ENCODE measurements around the gene MGRN1. TPM values are rescaled to one million over a fixed set of nuclear protein-coding genes. Genes with fewer than 3 reads are reported as not detected.

The MGRN1 gene
- total RNA-seq, 5 donors from 2014 or later (not counting 1 experiment from before 2014, with no cell fraction given), result 63.1 to 76.8 (median 72.2) TPM

- Mint-ChIP-seq H3K36me3 (peaks cover 7% of the 10 kb centered on the region), H3K27me3 (no peaks in the 10 kb centered on the region), H3K9me3 (no peaks in the 10 kb centered on the region), H3K4me1 (peaks cover 51 to 67% (median 65%) of the 10 kb centered on the region in 3 donors), H3K27ac (peak overlapping the region; percentile 95 to 98), H3K4me3 (peak overlapping the region; percentile 50 to 72 (median 62))
- H3K9me3 ChIP-seq, result no peaks in the 10 kb centered on the region
- H3K4me1 ChIP-seq (ENCODE audit: control insufficient read depth in 1 of 2, extremely low read depth in 1 of 2, insufficient read depth in 2 of 2, low read length in 2 of 2), result peaks cover 24 to 72% of the 10 kb centered on the region in 2 experiments
- peak in 34 of 35 experiments; percentile 36 to 75 (median 56) for DNase-seq
- CTCF ChIA-PET, result no interaction called here
- peak overlapping the region; percentile 82 for H3K27ac ChIP-seq (ENCODE audit: low read length)
- H3K36me3 ChIP-seq (ENCODE audit: control insufficient read depth in 2 of 2, extremely low read depth in 1 of 2, insufficient read depth in 1 of 2, low read length in 1 of 2), result peaks cover 2 to 34% of the 10 kb centered on the region in 2 donors
- WGBS (ENCODE audit: insufficient coverage), result 19% methylated on average over 14 of the region's 26 CpGs
- peak; percentile 70 to 86 (median 84) for ATAC-seq (replicated peaks in 1 of 4)
- POLR2A ChIA-PET, result interaction anchor here in 1 of 2 donors (0.5 kb wide), 1 partner anchor 146 kb away, joined by 10 read pairs; no protein-coding TSS in a partner anchor
- H3K27me3 ChIP-seq (replicated peaks in 1 of 2; ENCODE audit: control insufficient read depth in 2 of 2, extremely low read depth in 1 of 2, insufficient read depth in 2 of 2, low read length in 1 of 2), result no peaks in the 10 kb centered on the region
- H3K4me3 ChIP-seq (ENCODE audit: control insufficient read depth in 1 of 2, extremely low read depth in 1 of 2, low read length in 1 of 2), result peak overlapping the region in 1 of 2 donors; percentile 28
Measured at GRCh38 chr16:4664538-4665418, 40.2 kb downstream of the MGRN1 start.

GRCh38 chr16:4666537-4667202 is 42.0 kb downstream of the MGRN1 start:
- Histone ChIP-seq H3K4me3 (ENCODE audit: control insufficient read depth in 1 of 2, extremely low read depth in 1 of 2, low read length in 1 of 2) (no peak overlapping the region), H3K36me3 (ENCODE audit: control insufficient read depth in 2 of 2, extremely low read depth in 1 of 2, insufficient read depth in 1 of 2, low read length in 1 of 2) (peaks cover 2 to 52% of the 10 kb centered on the region in 2 donors), H3K4me1 (ENCODE audit: control insufficient read depth in 1 of 2, extremely low read depth in 1 of 2, insufficient read depth in 2 of 2, low read length in 2 of 2) (peaks cover 19 to 53% of the 10 kb centered on the region in 2 experiments), H3K9me3 (no peaks in the 10 kb centered on the region), H3K27ac (ENCODE audit: low read length) (no peak overlapping the region), H3K27me3 (replicated peaks in 1 of 2; ENCODE audit: control insufficient read depth in 2 of 2, extremely low read depth in 1 of 2, insufficient read depth in 2 of 2, low read length in 1 of 2) (no peaks in the 10 kb centered on the region)
- POLR2A ChIA-PET, result no interaction called here
- 96% methylated on average over 17 of the region's 20 CpGs for WGBS (ENCODE audit: insufficient coverage)
- no peak for ATAC-seq (replicated peaks in 1 of 4)
- CTCF ChIA-PET, result no interaction called here
- Mint-ChIP-seq H3K4me1 (peaks cover 34 to 48% (median 46%) of the 10 kb centered on the region in 3 donors), H3K4me3 (no peak overlapping the region), H3K27me3 (no peaks in the 10 kb centered on the region), H3K9me3 (no peaks in the 10 kb centered on the region), H3K27ac (peak overlapping the region in 1 of 2 donors; percentile 98), H3K36me3 (peaks cover 7% of the 10 kb centered on the region)
- no peak for DNase-seq

DNA sequence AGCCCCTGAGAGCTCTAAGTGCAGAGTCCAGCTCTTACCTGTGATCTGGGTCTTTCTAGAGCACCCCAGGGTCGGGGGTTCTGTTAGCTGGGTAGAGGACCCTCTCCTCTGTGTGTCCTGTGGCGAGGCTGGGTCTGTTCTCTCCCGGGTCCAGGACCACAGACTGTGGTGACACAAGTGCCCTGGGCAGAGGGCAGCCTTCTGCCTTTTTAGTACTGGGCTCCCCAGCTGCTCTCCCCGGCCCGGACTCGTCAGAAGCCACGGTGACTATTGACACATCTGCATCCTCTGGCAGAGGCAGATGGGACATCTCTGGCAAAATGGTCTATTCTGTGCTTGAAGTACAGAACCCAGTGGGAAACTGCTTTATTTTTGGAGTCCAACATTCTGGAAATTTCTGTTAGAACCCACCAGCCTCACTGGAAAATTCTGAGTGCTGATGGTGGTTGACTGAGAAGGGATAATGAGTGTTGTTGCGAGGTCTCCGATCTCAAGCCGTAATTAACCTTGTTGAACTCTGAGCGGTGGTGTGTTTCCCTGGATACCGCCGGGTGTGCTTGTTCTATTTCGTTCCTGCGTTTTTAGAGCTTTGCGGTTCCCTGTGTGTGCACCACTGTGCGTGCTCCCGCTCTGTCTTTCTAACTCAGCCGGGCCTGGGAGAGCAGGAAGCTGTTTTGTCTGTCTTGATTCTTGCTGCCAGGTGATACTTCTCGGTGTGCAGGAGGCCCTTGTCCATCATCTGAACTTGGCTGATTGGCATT is 42.8 kb downstream of the MGRN1 start:
- DNase-seq, result no peak
- Histone ChIP-seq H3K27me3 (replicated peaks in 1 of 2; ENCODE audit: control insufficient read depth in 2 of 2, extremely low read depth in 1 of 2, insufficient read depth in 2 of 2, low read length in 1 of 2) (no peaks in the 10 kb centered on the region), H3K36me3 (ENCODE audit: control insufficient read depth in 2 of 2, extremely low read depth in 1 of 2, insufficient read depth in 1 of 2, low read length in 1 of 2) (peaks cover 6 to 55% of the 10 kb centered on the region in 2 donors), H3K27ac (ENCODE audit: low read length) (no peak overlapping the region), H3K4me1 (ENCODE audit: control insufficient read depth in 1 of 2, extremely low read depth in 1 of 2, insufficient read depth in 2 of 2, low read length in 2 of 2) (peaks cover 19 to 45% of the 10 kb centered on the region in 2 experiments), H3K9me3 (no peaks in the 10 kb centered on the region), H3K4me3 (ENCODE audit: control insufficient read depth in 1 of 2, extremely low read depth in 1 of 2, low read length in 1 of 2) (no peak overlapping the region)
- Mint-ChIP-seq H3K4me3 (no peak overlapping the region), H3K27ac (peak overlapping the region in 1 of 2 donors; percentile 39), H3K27me3 (no peaks in the 10 kb centered on the region), H3K36me3 (peaks cover 7% of the 10 kb centered on the region), H3K4me1 (peaks cover 27 to 42% (median 39%) of the 10 kb centered on the region in 3 donors), H3K9me3 (no peaks in the 10 kb centered on the region)
- no peak for ATAC-seq (replicated peaks in 1 of 4)
- ChIA-PET POLR2A (interaction anchor here in 1 of 2 donors (0.6 kb wide), 1 partner anchor 19 kb away, joined by 4 read pairs; no protein-coding TSS in a partner anchor), CTCF (interaction anchor here in 1 of 2 donors (0.7 to 0.9 kb wide), 2 partner anchors 16 to 41 kb away, joined by 3 to 4 read pairs; no protein-coding TSS in a partner anchor)
- 98% methylated on average over 20 of the region's 20 CpGs for WGBS (ENCODE audit: insufficient coverage)

GRCh38 chr16:4668313-4668960 is 43.8 kb downstream of the MGRN1 start:
- Histone ChIP-seq H3K4me1 (ENCODE audit: control insufficient read depth in 1 of 2, extremely low read depth in 1 of 2, insufficient read depth in 2 of 2, low read length in 2 of 2) (peaks cover 13 to 35% of the 10 kb centered on the region in 2 experiments), H3K36me3 (ENCODE audit: control insufficient read depth in 2 of 2, extremely low read depth in 1 of 2, insufficient read depth in 1 of 2, low read length in 1 of 2) (peaks cover 10 to 62% of the 10 kb centered on the region in 2 donors), H3K4me3 (ENCODE audit: control insufficient read depth in 1 of 2, extremely low read depth in 1 of 2, low read length in 1 of 2) (no peak overlapping the region), H3K27me3 (replicated peaks in 1 of 2; ENCODE audit: control insufficient read depth in 2 of 2, extremely low read depth in 1 of 2, insufficient read depth in 2 of 2, low read length in 1 of 2) (no peaks in the 10 kb centered on the region), H3K9me3 (no peaks in the 10 kb centered on the region), H3K27ac (ENCODE audit: low read length) (no peak overlapping the region)
- Mint-ChIP-seq H3K36me3 (peaks cover 8% of the 10 kb centered on the region), H3K4me3 (no peak overlapping the region), H3K27me3 (no peaks in the 10 kb centered on the region), H3K4me1 (peaks cover 17 to 33% (median 30%) of the 10 kb centered on the region in 3 donors), H3K9me3 (no peaks in the 10 kb centered on the region), H3K27ac (no peak overlapping the region)
- ChIA-PET CTCF (interaction anchor here in 1 of 2 donors (0.9 kb wide), 1 partner anchor 42 kb away, joined by 4 read pairs; no protein-coding TSS in a partner anchor), POLR2A (no interaction called here)
- no peak for ATAC-seq (replicated peaks in 1 of 4)
- WGBS (ENCODE audit: insufficient coverage), result 97% methylated on average over 10 of the region's 10 CpGs
- DNase-seq, result no peak

- DNase-seq (no peak), ATAC-seq (replicated peaks in 1 of 4) (no peak)
- H3K9me3 Mint-ChIP-seq, result no peaks in the 10 kb centered on the region
- CTCF ChIA-PET, result no interaction called here
- Histone ChIP-seq H3K9me3 (no peaks in the 10 kb centered on the region), H3K4me3 (ENCODE audit: control insufficient read depth in 1 of 2, extremely low read depth in 1 of 2, low read length in 1 of 2) (no peak overlapping the region), H3K36me3 (ENCODE audit: control insufficient read depth in 2 of 2, extremely low read depth in 1 of 2, insufficient read depth in 1 of 2, low read length in 1 of 2) (peaks cover 10 to 57% of the 10 kb centered on the region in 2 donors), H3K4me1 (ENCODE audit: control insufficient read depth in 1 of 2, extremely low read depth in 1 of 2, insufficient read depth in 2 of 2, low read length in 2 of 2) (peaks cover 7 to 33% of the 10 kb centered on the region in 2 experiments), H3K27me3 (replicated peaks in 1 of 2; ENCODE audit: control insufficient read depth in 2 of 2, extremely low read depth in 1 of 2, insufficient read depth in 2 of 2, low read length in 1 of 2) (no peaks in the 10 kb centered on the region), H3K27ac (ENCODE audit: low read length) (no peak overlapping the region)
- H3K4me3 Mint-ChIP-seq, result no peak overlapping the region
- no peak overlapping the region for H3K27ac Mint-ChIP-seq
- POLR2A ChIA-PET, result no interaction called here
- H3K27me3 Mint-ChIP-seq, result no peaks in the 10 kb centered on the region
- H3K4me1 Mint-ChIP-seq, result peaks cover 23 to 30% (median 28%) of the 10 kb centered on the region in 3 donors
- WGBS (ENCODE audit: insufficient coverage), result 97% methylated on average over 18 of the region's 33 CpGs
- peaks cover 8% of the 10 kb centered on the region for H3K36me3 Mint-ChIP-seq
Measured at GRCh38 chr16:4673387-4674046, 48.9 kb downstream of the MGRN1 start.
